TTC549 (cell line): ENCODE data around the gene ATP2A3.

Experiments
- FAIRE-seq: peaks from 2 replicates; lab custom pipeline; 2012; peaks lifted over from hg19 to GRCh38; lab: Jason Lieb, UNC

The ATP2A3 gene

GRCh38 chr17:3926860-3927627, 37.2 kb downstream of the ATP2A3 start:
- FAIRE-seq, result no peak

DNA sequence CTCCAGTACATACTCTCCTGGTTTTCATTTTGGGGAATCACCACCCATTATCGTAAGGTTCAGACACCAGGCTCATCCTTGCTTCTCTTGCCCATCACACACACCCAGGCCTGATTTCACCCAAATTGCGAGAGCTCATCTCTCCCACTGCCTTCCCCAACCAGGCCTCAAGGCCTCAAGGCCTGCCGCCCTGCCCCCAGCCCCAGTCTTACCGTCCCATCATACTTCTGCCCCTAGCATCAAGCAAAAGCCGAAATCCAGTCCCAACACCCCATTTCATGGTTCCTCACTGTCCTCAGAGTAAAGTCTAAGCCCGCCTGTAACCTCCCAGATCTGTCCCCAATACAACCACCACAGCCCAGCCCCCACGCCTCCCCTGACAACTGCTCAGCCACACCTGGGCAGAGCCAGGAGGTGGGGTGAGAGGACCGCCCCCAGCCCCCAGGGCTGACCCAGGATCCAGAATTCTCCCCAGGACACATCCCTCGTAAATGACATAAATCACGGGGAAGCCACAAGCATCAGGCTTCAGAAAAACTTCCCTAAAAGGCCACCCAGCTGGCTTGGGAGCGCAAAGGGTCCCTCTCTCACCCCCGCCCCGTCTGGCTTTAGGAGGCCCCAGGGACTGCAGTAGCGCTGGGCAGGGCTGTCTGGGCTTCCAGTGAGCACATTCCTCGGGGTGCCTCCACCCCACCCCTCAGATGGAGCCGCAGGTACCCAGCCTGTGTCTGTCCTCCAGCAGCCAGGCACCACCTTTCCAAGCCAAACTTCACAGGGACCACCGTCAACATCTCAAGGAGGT, 38.4 kb downstream of the ATP2A3 start:
- FAIRE-seq, result no peak

DNA sequence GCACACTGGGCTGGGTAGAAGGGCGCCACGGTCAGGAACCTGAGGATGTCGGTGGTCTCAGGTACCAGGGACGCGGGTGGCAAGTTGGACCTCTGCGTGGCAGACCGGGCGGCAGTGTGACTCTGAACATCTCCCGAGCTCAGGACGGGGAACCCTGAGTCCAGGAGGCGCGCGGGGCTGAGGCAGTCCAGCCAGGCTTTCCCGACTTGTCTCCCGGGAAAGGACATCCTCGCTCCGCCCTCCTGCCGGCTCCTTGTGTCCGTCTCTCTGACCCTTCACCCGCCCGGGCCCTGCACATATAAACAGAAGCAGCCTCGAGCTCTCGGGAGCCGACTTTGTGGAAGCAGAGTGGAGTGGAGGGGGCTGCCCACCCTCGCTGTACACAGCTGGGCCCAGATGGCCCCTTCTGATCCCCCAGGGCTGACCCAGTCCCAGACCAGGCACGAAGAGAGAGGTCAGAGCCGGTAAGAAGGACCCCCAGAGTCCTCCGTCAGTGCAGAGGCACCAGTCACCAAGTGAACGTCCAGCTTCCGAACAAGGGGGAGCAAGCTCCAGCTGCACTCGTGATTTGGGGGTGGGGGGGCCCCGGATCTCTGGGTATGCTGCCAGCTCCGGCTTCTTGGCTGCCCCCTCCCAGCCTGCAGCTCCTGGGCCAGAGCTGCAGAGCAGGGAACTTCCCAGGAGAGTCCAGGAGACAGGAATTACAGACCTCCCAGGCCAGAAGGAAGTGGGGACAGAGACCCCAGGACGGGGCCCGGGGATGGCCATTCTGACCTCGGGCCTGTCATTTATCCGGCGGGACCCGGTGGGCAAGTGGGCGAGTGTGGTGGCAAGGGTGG, 39.5 kb downstream of the ATP2A3 start:
- no peak for FAIRE-seq

DNA sequence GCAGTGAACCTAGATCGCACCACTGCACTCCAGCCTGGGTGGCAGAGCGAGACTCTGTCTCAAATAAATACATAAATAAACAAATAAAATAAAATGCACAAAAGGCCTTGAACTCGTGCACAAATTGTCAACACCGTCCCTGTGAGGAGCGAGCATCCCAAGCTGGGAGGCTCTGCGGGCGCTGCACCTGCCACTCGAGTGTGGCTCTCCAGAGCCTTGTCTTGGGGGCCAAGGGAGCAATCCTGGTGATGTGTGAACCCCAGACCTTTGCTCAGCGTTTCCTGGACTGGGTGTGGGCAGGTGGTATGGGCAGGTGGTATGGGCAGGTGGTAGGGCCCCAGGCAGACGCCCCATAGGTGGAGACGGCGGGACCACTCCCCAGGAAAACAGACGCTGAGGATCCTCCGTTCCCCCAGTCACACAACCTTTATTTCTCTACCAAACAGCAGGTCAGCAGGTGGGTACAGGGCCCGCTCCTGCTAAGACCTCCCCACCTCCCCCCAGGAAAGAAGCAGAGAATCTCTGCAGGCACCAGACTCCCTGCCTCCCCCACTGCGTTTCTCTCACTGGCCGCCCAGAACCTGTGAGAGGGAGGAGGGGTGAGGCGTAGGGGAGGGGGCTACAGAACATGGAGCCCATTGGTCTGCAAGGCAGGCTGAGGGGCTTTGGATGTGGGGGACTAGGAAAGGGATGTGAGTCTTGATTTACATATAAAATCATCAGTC, 40.6 kb downstream of the ATP2A3 start:
- no peak for FAIRE-seq

DNA sequence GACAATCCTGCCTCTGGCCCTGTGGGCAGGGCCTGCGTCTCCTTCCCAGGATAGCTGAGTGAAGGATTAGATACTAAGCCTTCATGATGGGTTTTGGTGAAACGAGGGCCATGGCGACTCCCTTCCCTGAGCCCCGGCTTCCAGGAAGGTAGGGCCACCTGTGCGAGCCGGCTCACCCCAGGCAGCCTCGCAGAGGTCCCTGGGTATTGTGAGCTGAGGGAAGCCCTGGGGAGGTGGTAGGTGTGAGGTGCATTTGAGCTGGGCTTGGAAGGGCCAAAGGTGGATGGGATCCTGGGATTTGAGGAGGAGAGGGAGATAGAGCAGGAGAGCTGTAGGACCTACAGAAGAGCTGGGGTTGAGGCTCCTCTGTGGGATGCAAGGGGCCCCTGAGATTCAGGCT, 41.5 kb downstream of the ATP2A3 start:
- FAIRE-seq, result no peak

DNA sequence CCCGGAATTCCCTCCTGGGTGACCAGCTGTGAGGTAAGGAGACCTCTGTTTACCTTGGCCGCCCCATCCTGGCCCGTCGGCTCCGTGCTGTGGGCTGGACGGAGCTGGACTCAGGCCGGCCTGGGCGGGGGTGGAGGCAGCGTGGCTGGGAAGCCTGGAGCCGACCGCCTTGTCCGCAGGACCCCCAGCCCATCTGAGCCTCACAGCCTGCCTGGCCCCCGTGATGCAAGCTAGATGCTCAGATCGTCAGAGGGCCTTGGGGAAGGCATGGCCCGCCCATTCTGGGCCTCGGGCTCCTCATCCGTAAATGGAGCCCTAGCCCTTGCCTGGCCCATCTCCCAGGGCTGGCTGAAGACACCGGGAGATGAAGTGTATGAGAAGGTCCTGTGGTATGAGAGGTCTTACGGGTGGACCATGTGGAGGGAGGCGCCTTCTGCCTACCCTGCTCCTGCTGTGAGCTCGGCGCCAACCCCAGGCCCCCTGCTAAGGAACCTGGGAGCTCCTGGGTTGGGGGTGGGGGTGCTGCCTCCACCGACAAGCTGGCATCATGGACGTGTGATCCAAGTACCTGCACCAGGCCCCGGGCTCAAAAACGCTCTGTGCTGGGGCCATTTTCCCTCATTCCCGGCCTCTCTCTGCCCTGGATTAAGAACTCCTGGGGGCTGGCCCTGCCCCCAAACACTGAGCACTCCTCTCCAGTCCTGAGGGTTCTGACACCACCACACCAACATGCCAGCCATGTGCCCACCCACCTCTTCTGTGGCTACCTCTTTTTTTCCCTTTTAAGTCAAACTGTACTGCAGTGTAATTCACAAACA, 42.5 kb downstream of the ATP2A3 start:
- no peak for FAIRE-seq

DNA sequence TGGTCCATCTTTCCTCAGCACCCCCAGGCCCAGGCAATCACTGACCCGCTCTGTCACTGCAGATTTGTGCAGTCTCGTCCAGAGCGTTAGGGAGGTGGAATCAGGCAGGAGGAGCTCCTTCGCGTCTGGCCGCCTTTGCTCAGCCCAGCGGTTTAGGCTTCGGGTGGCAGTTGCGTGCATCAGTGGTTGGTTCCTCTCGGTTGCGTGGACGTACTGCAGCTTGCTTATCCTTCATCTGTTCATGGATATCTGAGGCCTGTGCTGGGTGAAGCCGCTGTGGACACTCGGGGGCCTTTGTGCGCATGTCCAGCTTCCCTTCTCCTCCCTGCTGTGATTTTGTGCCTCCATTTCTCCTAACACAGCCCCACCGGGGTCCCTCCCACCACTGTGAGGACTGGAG, 43.2 kb downstream of the ATP2A3 start:
- no peak for FAIRE-seq

- no peak for FAIRE-seq
These were observed 45.1 kb downstream of the ATP2A3 start for GRCh38 chr17:3919123-3919624.

GRCh38 chr17:3918372-3919122, 45.7 kb downstream of the ATP2A3 start:
- FAIRE-seq, result no peak

GRCh38 chr17:3917391-3917931, 46.8 kb downstream of the ATP2A3 start:
- FAIRE-seq, result no peak

- FAIRE-seq, result no peak
These were observed 47.4 kb downstream of the ATP2A3 start for GRCh38 chr17:3916825-3917224.

DNA sequence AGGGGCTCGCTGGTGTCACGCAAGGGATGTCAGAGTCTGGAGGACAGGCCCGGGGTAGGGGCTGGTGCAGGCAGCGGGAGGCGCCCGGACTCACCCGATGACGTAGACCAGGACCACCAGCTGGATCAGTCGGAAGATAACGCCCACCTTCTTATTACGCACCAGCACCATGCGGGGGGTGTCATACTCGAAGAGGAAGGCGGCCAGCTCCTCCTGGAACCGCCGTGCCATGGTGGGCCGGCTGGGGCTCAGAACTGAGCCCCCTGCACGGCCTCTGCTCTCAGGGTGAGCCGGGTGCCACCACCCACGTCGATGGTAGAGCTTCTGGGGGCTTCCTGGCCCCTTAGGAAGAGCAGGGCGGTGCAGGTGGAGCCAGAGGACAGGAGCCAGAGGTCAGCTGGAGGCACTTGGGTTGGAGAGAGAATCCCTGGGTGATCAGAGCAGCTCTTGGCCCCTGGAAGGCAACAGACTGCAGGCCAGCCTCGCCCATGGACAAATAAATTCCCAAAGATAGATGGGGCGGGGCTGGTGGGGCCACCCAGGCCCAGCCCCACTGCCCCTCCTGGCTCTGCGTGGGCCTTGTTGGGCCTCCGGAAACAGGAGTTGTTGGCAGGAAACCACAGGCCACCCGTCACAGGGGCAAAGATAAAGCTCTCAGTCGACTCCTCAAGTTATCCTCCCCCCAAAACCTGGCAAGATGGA, 48.1 kb downstream of the ATP2A3 start, which contains the start of gene P2RX1:
TSS of gene P2RX1 (minus strand) at position 471 of the 702 bp plus-strand sequence. CDS start at position 231, 240 bp downstream.
- no peak for FAIRE-seq

- no peak for FAIRE-seq
These were observed 48.6 kb downstream of the ATP2A3 start for GRCh38 chr17:3915581-3915994.

- no peak for FAIRE-seq
These were observed 49.9 kb downstream of the ATP2A3 start for GRCh38 chr17:3914312-3914670.

- FAIRE-seq, result no peak
These were observed 50.5 kb downstream of the ATP2A3 start for GRCh38 chr17:3913531-3914311.

GRCh38 chr17:3912827-3913226, 51.4 kb downstream of the ATP2A3 start:
- no peak for FAIRE-seq

- no peak for FAIRE-seq
These were observed 52.8 kb downstream of the ATP2A3 start for GRCh38 chr17:3911271-3912053.
